H9 (cell line): Measurements from ENCODE around the gene CDC25C. TPM values are rescaled to one million over a fixed set of nuclear protein-coding genes. Genes with fewer than 3 reads are reported as not detected.

Source experiments
- DNase-seq: peaks from one replicate; pipeline ENCODE4 v3.0.0-alpha.2; 2017
- H2AFZ ChIP-seq: one replicate; pipeline ENCODE4 v1.6.1; 2013; ENCODE audit warnings: mild to moderate bottlenecking, low read length, control low read depth, moderate library complexity
- H2AK5ac ChIP-seq: 2 replicates; pipeline ENCODE4 v1.6.1; 2013; ENCODE audit warnings: low read length, control low read depth, mixed read lengths; ENCODE audit not compliant: insufficient read length
- H2BK120ac ChIP-seq: one replicate; pipeline ENCODE4 v1.6.1; 2013; ENCODE audit warnings: low read depth, mild to moderate bottlenecking, low read length, control low read depth, inconsistent platforms; ENCODE audit not compliant: poor library complexity, severe bottlenecking
- H2BK12ac ChIP-seq: 2 replicates; pipeline ENCODE4 v1.6.1; 2013; ENCODE audit warnings: low read length, control low read depth, mixed read lengths, low read depth; ENCODE audit not compliant: insufficient read length
- H2BK15ac ChIP-seq: 2 replicates; pipeline ENCODE4 v1.6.1; 2013; ENCODE audit warnings: low read depth, low read length, control low read depth
- H2BK20ac ChIP-seq: one replicate; pipeline ENCODE4 v1.6.1; 2013; ENCODE audit warnings: low read depth, mild to moderate bottlenecking, low read length, control low read depth, inconsistent platforms; ENCODE audit not compliant: poor library complexity, severe bottlenecking
- H2BK5ac ChIP-seq: 2 replicates; pipeline ENCODE4 v1.6.1; 2013; ENCODE audit warnings: low read length, control low read depth, mixed read lengths; ENCODE audit not compliant: insufficient read length
- H3K14ac ChIP-seq: 2 replicates; pipeline ENCODE4 v1.6.1; 2013; ENCODE audit warnings: low read length, control low read depth; ENCODE audit not compliant: insufficient read depth
- H3K18ac ChIP-seq: 2 replicates; pipeline ENCODE4 v1.6.1; 2013; ENCODE audit warnings: low read depth, mild to moderate bottlenecking, mixed read lengths, low read length, control low read depth; ENCODE audit not compliant: insufficient read length
- H3K23ac ChIP-seq: 2 replicates; pipeline ENCODE4 v1.6.1; 2013; ENCODE audit warnings: low read length, control low read depth, mixed read lengths, low read depth; ENCODE audit not compliant: insufficient read length
- H3K23me2 ChIP-seq: 2 replicates; pipeline ENCODE4 v1.6.1; 2013; ENCODE audit warnings: low read depth, mild to moderate bottlenecking, mixed read lengths, low read length, control low read depth; ENCODE audit not compliant: insufficient read length, poor library complexity, severe bottlenecking
- H3K27ac ChIP-seq: 2 replicates; pipeline ENCODE4 v1.5.1; 2013; ENCODE audit warnings: low read length, control low read depth, mixed read lengths, low read depth; ENCODE audit not compliant: insufficient read length
- H3K27me3 ChIP-seq: 2 replicates; pipeline ENCODE4 v1.6.1; 2013; ENCODE audit warnings: low read length, control low read depth, inconsistent platforms; ENCODE audit not compliant: insufficient read depth
- H3K4ac ChIP-seq: 2 replicates; pipeline ENCODE4 v1.6.1; 2013; ENCODE audit warnings: low read depth, mild to moderate bottlenecking, control low read depth, inconsistent platforms, low read length, moderate library complexity
- H3K4me1 ChIP-seq: 2 replicates; pipeline ENCODE4 v1.6.1; 2013; ENCODE audit warnings: low read length, control low read depth, inconsistent platforms; ENCODE audit not compliant: insufficient read depth
- H3K4me2 ChIP-seq: 2 replicates; pipeline ENCODE4 v1.6.1; 2013; ENCODE audit warnings: low read length, control low read depth, mixed read lengths; ENCODE audit not compliant: insufficient read length, insufficient read depth
- H3K56ac ChIP-seq: 2 replicates; pipeline ENCODE4 v1.6.1; 2013; ENCODE audit warnings: low read depth, mild to moderate bottlenecking, mixed read lengths, low read length, control low read depth; ENCODE audit not compliant: insufficient read length
- H3K79me1 ChIP-seq: 2 replicates; pipeline ENCODE4 v1.6.1; 2013; ENCODE audit warnings: low read depth, mild to moderate bottlenecking, moderate library complexity, low read length, control low read depth, inconsistent platforms; ENCODE audit not compliant: insufficient read depth, poor library complexity, severe bottlenecking
- H3K79me2 ChIP-seq: 2 replicates; pipeline ENCODE4 v1.6.1; 2013; ENCODE audit warnings: low read length, control low read depth, inconsistent platforms; ENCODE audit not compliant: insufficient read depth
- H3K9ac ChIP-seq: 2 replicates; pipeline ENCODE4 v1.6.1; 2013; ENCODE audit warnings: low read length, control low read depth, mixed read lengths; ENCODE audit not compliant: insufficient read length; ENCODE audit errors: extremely low read depth
- H3K9me3 ChIP-seq: one replicate; pipeline ENCODE4 v1.6.1; 2013; ENCODE audit warnings: low read depth, low read length, inconsistent platforms; ENCODE audit not compliant: control insufficient read depth
- H3T11ph ChIP-seq: one replicate; pipeline ENCODE4 v1.6.1; 2013; ENCODE audit warnings: mild to moderate bottlenecking, low read length, control low read depth, inconsistent platforms
- H4K20me1 ChIP-seq: one replicate; pipeline ENCODE4 v1.6.1; 2013; ENCODE audit not compliant: control insufficient read depth, insufficient read length, insufficient read depth
- H4K5ac ChIP-seq: 2 replicates; pipeline ENCODE4 v1.6.1; 2013; ENCODE audit warnings: low read depth, mild to moderate bottlenecking, mixed read lengths, low read length, control low read depth; ENCODE audit not compliant: insufficient read length
- H4K8ac ChIP-seq: replicated peaks from 2 replicates; pipeline ENCODE4 v1.6.1; 2013; ENCODE audit warnings: low read length, control low read depth, mixed read lengths, low read depth; ENCODE audit not compliant: insufficient read length
- H4K91ac ChIP-seq: 2 replicates; pipeline ENCODE4 v1.6.1; 2013; ENCODE audit warnings: low read depth, mild to moderate bottlenecking, moderate library complexity, mixed read lengths, low read length, control low read depth; ENCODE audit not compliant: insufficient read length
- H3K27ac Mint-ChIP-seq, 3 experiments: 2 replicates in 2 of 3; 3 replicates in 1 of 3; pipeline ENCODE4 v1.8.0; 2020 to 2021; ENCODE audit warnings: mixed read lengths in 3 of 3, mild to moderate bottlenecking in 1 of 3, moderate library complexity in 1 of 3
- H3K27me3 Mint-ChIP-seq: 2 replicates; pipeline ENCODE4 v1.8.0; 2021; ENCODE audit warnings: low read depth, mild to moderate bottlenecking, moderate library complexity, mixed read lengths
- H3K36me3 Mint-ChIP-seq, 3 experiments: 2 replicates in 2 of 3; 3 replicates in 1 of 3; pipeline ENCODE4 v1.8.0; 2020 to 2021; ENCODE audit warnings: low read depth in 3 of 3, mixed read lengths in 3 of 3; ENCODE audit not compliant: insufficient read depth in 1 of 3
- H3K4me1 Mint-ChIP-seq, 2 experiments: 2 replicates each; pipeline ENCODE4 v1.8.0; 2020; ENCODE audit warnings: mixed read lengths in 2 of 2
- H3K4me3 Mint-ChIP-seq, 2 experiments: 2 replicates in 1 of 2; 3 replicates in 1 of 2; pipeline ENCODE4 v1.8.0; 2020 to 2021; ENCODE audit warnings: mild to moderate bottlenecking in 2 of 2, mixed read lengths in 2 of 2, moderate library complexity in 1 of 2
- H3K9me3 Mint-ChIP-seq, 2 experiments: 2 replicates in 1 of 2; 3 replicates in 1 of 2; pipeline ENCODE4 v1.8.0; 2020; ENCODE audit warnings: mild to moderate bottlenecking in 2 of 2, mixed read lengths in 2 of 2, moderate library complexity in 1 of 2
- CTCF ChIP-seq: fragments of 200-600 bp; sonication (generic); conservative IDR thresholded peaks from 3 replicates; pipeline ENCODE4 v1.8.0; 2021; ENCODE audit warnings: antibody characterized with exemption, mild to moderate bottlenecking
- WGBS: extraction: QIAGEN DNeasy Blood & Tissue Kit; methylation state at CpG from one replicate; pipeline ENCODE4 v1.1.7; 2013; ENCODE audit warnings: missing lambda C conversion rate, low lambda C conversion rate, mixed read lengths; ENCODE audit not compliant: insufficient read length; ENCODE audit errors: extremely low coverage; 5-methylcytosine and 5-hydroxymethylcytosine counted together
- total RNA-seq: library from RNA; stranded (reverse); gene quantifications from 2 replicates; pipeline ENCODE4 v1.2.1, GENCODE V29; 2021

Gene CDC25C
- total RNA-seq, 1 experiment from 2014 or later = 22.8 TPM

- Histone ChIP-seq H3K27me3 (no peaks in the 10 kb centered on the region), H2BK5ac (no peak overlapping the region), H4K5ac (no peak overlapping the region), H3K56ac (no peak overlapping the region), H4K91ac (no peak overlapping the region), H3K79me1 (no peaks in the 10 kb centered on the region), H2AFZ (no peak overlapping the region), H3K18ac (no peak overlapping the region), H2AK5ac (no peak overlapping the region), H4K20me1 (peaks cover 2% of the 10 kb centered on the region), H3K4me2 (no peak overlapping the region), H3K27ac (no peak overlapping the region), H4K8ac (no peak overlapping the region), H3K4me1 (no peaks in the 10 kb centered on the region), H3T11ph (no peak overlapping the region), H2BK12ac (no peak overlapping the region), H2BK120ac (no peak overlapping the region), H2BK15ac (no peak overlapping the region), H3K9me3 (no peaks in the 10 kb centered on the region), H3K23ac (no peak overlapping the region), H3K9ac (no peak overlapping the region), H3K14ac (no peak overlapping the region), H3K79me2 (no peaks in the 10 kb centered on the region), H2BK20ac (no peak overlapping the region), H3K4ac (no peak overlapping the region), H3K23me2 (no peaks in the 10 kb centered on the region)
- Mint-ChIP-seq H3K9me3 (no peaks in the 10 kb centered on the region), H3K4me1 (0 out of 4 replicates have a peak, but pooled peaks cover 0 to 2% of the 10 kb centered on the region in 2 experiments), H3K36me3 (peaks cover 10 to 43% (median 29%) of the 10 kb centered on the region in 3 experiments; a peak in 6 of 7 replicates), H3K27me3 (no peaks in the 10 kb centered on the region), H3K27ac (no peak overlapping the region), H3K4me3 (no peak overlapping the region)
- no peak for TF ChIP-seq CTCF
- no CpG with 5 or more reads among the region's 1 CpG for WGBS
- DNase-seq = no peak
Observed at GRCh38 chr5:138287246-138287645, 44.4 kb downstream of the CDC25C start.
